ENCODE measurements around the gene FLNB.

Gene FLNB

GRCh38 chr3:58121183-58121582, 113.0 kb downstream of the FLNB start:
- peaks cover 0 to 6% of the 10 kb centered on the region in 2 donors for H3K4me1 ChIP-seq (ENCODE audit: control insufficient read depth in 2 of 2, insufficient read depth in 1 of 2, low read depth in 1 of 2, low read length in 2 of 2)
- H3K14ac ChIP-seq (ENCODE audit: low read length) = no peak overlapping the region
- no peak overlapping the region for H2BK5ac ChIP-seq (ENCODE audit: low read length)
- H3K18ac ChIP-seq (ENCODE audit: low read length) = no peak overlapping the region
- no peak overlapping the region for H4K8ac ChIP-seq (ENCODE audit: low read depth, low read length)
- H3K4me3 ChIP-seq (ENCODE audit: low read length in 2 of 2) = no peak overlapping the region
- H3K23ac ChIP-seq (ENCODE audit: low read depth, low read length, poor library complexity) = no peak overlapping the region
- peaks cover 4 to 5% of the 10 kb centered on the region in 2 donors for H3K9me3 ChIP-seq (replicated peaks in 1 of 2; ENCODE audit: control insufficient read depth in 2 of 2, insufficient read depth in 1 of 2, low read depth in 1 of 2, low read length in 2 of 2)
- H3K36me3 ChIP-seq (replicated peaks in 1 of 2; ENCODE audit: control insufficient read depth in 2 of 2, insufficient read depth in 2 of 2, low read length in 2 of 2) = peaks cover 40 to 66% of the 10 kb centered on the region in 2 donors
- no peak overlapping the region for H3K27ac ChIP-seq (replicated peaks; ENCODE audit: low read length)
- no peaks in the 10 kb centered on the region for H3K27me3 ChIP-seq (ENCODE audit: control insufficient read depth in 3 of 3, insufficient read depth in 3 of 3, low read depth in 1 of 3, low read length in 3 of 3)
- H2BK15ac ChIP-seq (ENCODE audit: low read length) = no peak overlapping the region
- no peak overlapping the region for H2AFZ ChIP-seq (ENCODE audit: low read length)
- H4K91ac ChIP-seq (ENCODE audit: low read depth, low read length, poor library complexity) = no peak overlapping the region
- H3K4me2 ChIP-seq (ENCODE audit: insufficient read depth, low read length, poor library complexity, severe bottlenecking) = no peak overlapping the region
- no peaks in the 10 kb centered on the region for H3K79me1 ChIP-seq (ENCODE audit: low read depth, low read length)
- no CpG with 5 or more reads among the region's 11 CpGs for whole genome bisulfite sequencing, 2 donors (ENCODE audit: extremely low coverage in 2 of 2, insufficient read length in 2 of 2, insufficient replicate concordance in 1 of 2)
- no peak overlapping the region for H3K4ac ChIP-seq (ENCODE audit: low read length)
- H3K9ac ChIP-seq (ENCODE audit: low read depth, low read length, poor library complexity) = no peak overlapping the region
- no peak overlapping the region for H2BK120ac ChIP-seq (ENCODE audit: low read depth, low read length)
- DNase-seq (ENCODE audit: low spot score) = no peak
- no peak overlapping the region for H2BK12ac ChIP-seq (ENCODE audit: low read length)
- no peak overlapping the region for H2AK5ac ChIP-seq (ENCODE audit: low read depth, low read length)

- Histone ChIP-seq H3K4me2 (ENCODE audit: insufficient read depth, low read length, poor library complexity, severe bottlenecking) (no peak overlapping the region), H3K79me1 (ENCODE audit: low read depth, low read length) (no peaks in the 10 kb centered on the region), H2AK5ac (ENCODE audit: low read depth, low read length) (no peak overlapping the region), H3K36me3 (replicated peaks in 1 of 2; ENCODE audit: control insufficient read depth in 2 of 2, insufficient read depth in 2 of 2, low read length in 2 of 2) (peaks cover 42 to 77% of the 10 kb centered on the region in 2 donors), H3K27me3 (ENCODE audit: control insufficient read depth in 3 of 3, insufficient read depth in 3 of 3, low read depth in 1 of 3, low read length in 3 of 3) (no peaks in the 10 kb centered on the region), H3K23ac (ENCODE audit: low read depth, low read length, poor library complexity) (no peak overlapping the region), H3K18ac (ENCODE audit: low read length) (no peak overlapping the region), H3K4me1 (ENCODE audit: control insufficient read depth in 2 of 2, insufficient read depth in 1 of 2, low read depth in 1 of 2, low read length in 2 of 2) (no peaks in the 10 kb centered on the region), H3K14ac (ENCODE audit: low read length) (no peak overlapping the region), H3K4me3 (ENCODE audit: low read length in 2 of 2) (no peak overlapping the region), H2BK5ac (ENCODE audit: low read length) (no peak overlapping the region), H2AFZ (ENCODE audit: low read length) (no peak overlapping the region), H2BK120ac (ENCODE audit: low read depth, low read length) (no peak overlapping the region), H3K9me3 (replicated peaks in 1 of 2; ENCODE audit: control insufficient read depth in 2 of 2, insufficient read depth in 1 of 2, low read depth in 1 of 2, low read length in 2 of 2) (peaks cover 4 to 7% of the 10 kb centered on the region in 2 donors), H2BK15ac (ENCODE audit: low read length) (no peak overlapping the region), H3K27ac (replicated peaks; ENCODE audit: low read length) (no peak overlapping the region), H4K91ac (ENCODE audit: low read depth, low read length, poor library complexity) (no peak overlapping the region), H2BK12ac (ENCODE audit: low read length) (no peak overlapping the region), H3K4ac (ENCODE audit: low read length) (no peak overlapping the region), H3K9ac (ENCODE audit: low read depth, low read length, poor library complexity) (no peak overlapping the region), H4K8ac (ENCODE audit: low read depth, low read length) (no peak overlapping the region)
- DNase-seq (ENCODE audit: low spot score) = no peak
- WGBS, 2 donors (ENCODE audit: extremely low coverage in 2 of 2, insufficient read length in 2 of 2, insufficient replicate concordance in 1 of 2) = no CpG with 5 or more reads among the region's 41 CpGs
These were observed 114.9 kb downstream of the FLNB start for GRCh38 chr3:58122936-58123700.

DNA sequence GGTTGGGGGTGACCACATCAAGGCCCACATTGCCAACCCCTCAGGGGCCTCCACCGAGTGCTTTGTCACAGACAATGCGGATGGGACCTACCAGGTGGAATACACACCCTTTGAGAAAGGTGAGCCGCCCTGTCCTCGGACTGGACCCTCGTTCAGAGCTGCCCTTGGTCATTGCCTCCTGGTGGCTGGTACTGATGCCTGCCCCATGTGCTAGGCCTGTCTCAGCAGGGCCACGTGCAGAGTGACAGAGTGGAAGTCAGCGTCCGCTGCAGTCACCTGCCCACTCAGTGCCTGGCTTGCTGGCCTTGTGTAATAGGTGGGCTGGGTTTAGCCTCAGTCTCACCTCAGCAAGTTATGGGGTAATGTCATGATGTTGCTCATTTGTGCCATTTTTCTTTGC, 116.2 kb downstream of the FLNB start:
- no peak for DNase-seq (ENCODE audit: low spot score)
- Histone ChIP-seq H3K18ac (ENCODE audit: low read length) (peak overlapping the region; percentile 30), H2BK12ac (ENCODE audit: low read length) (no peak overlapping the region), H3K27ac (replicated peaks; ENCODE audit: low read length) (no peak overlapping the region), H3K23ac (ENCODE audit: low read depth, low read length, poor library complexity) (peak overlapping the region; percentile 71), H3K9me3 (replicated peaks in 1 of 2; ENCODE audit: control insufficient read depth in 2 of 2, insufficient read depth in 1 of 2, low read depth in 1 of 2, low read length in 2 of 2) (peaks cover 4 to 7% of the 10 kb centered on the region in 2 donors), H3K4me3 (ENCODE audit: low read length in 2 of 2) (peak overlapping the region in 1 of 2 donors; percentile 31), H2AFZ (ENCODE audit: low read length) (no peak overlapping the region), H3K36me3 (replicated peaks in 1 of 2; ENCODE audit: control insufficient read depth in 2 of 2, insufficient read depth in 2 of 2, low read length in 2 of 2) (peaks cover 40 to 71% of the 10 kb centered on the region in 2 donors), H3K9ac (ENCODE audit: low read depth, low read length, poor library complexity) (peak overlapping the region; percentile 37), H2BK5ac (ENCODE audit: low read length) (no peak overlapping the region), H2BK15ac (ENCODE audit: low read length) (no peak overlapping the region), H4K8ac (ENCODE audit: low read depth, low read length) (no peak overlapping the region), H4K91ac (ENCODE audit: low read depth, low read length, poor library complexity) (no peak overlapping the region), H2AK5ac (ENCODE audit: low read depth, low read length) (no peak overlapping the region), H3K4ac (ENCODE audit: low read length) (no peak overlapping the region), H3K14ac (ENCODE audit: low read length) (peak overlapping the region; percentile 97), H3K79me1 (ENCODE audit: low read depth, low read length) (no peaks in the 10 kb centered on the region), H3K4me1 (ENCODE audit: control insufficient read depth in 2 of 2, insufficient read depth in 1 of 2, low read depth in 1 of 2, low read length in 2 of 2) (no peaks in the 10 kb centered on the region), H3K27me3 (ENCODE audit: control insufficient read depth in 3 of 3, insufficient read depth in 3 of 3, low read depth in 1 of 3, low read length in 3 of 3) (no peaks in the 10 kb centered on the region), H3K4me2 (ENCODE audit: insufficient read depth, low read length, poor library complexity, severe bottlenecking) (no peak overlapping the region), H2BK120ac (ENCODE audit: low read depth, low read length) (no peak overlapping the region)
- no CpG with 5 or more reads among the region's 8 CpGs for WGBS, 2 donors (ENCODE audit: extremely low coverage in 2 of 2, insufficient read length in 2 of 2, insufficient replicate concordance in 1 of 2)

DNA sequence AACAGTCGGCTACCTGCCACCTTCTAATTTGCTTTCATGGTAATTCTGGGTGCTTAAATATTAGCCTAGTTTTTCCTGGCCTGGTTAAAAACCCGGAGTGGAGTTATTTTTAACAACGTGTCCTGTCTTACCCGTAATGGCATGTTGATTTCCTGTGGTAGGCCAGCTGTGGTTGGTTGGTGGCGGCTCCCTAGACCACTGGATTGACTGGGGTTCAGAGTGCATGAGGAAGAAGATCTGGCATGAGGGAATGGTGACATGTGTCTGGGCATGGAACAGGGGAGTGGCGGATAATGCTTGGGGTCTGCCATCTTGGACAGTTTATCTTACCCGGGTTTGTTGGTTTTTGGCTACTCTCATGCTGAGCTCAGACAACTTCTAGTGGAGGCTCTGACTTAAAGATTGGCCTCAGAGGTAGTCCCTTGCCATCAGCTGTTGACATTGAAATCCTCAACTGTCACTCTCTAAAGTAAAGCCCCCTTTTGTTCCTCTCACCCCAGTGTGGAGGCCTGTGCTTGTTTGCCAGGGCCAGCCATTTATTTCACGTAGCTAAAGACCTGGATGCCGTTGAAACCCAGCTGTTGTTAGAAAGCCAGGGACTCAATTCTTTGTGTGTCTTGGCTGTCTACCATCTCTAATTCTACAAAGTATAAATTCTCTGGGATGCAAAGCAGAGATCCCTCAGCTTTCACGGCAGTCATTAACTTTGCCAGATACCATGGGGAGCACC, 121.0 kb downstream of the FLNB start:
- Histone ChIP-seq H3K27me3 (ENCODE audit: control insufficient read depth in 3 of 3, insufficient read depth in 3 of 3, low read depth in 1 of 3, low read length in 3 of 3) (no peaks in the 10 kb centered on the region), H2BK15ac (ENCODE audit: low read length) (no peak overlapping the region), H3K79me1 (ENCODE audit: low read depth, low read length) (no peaks in the 10 kb centered on the region), H2AFZ (ENCODE audit: low read length) (no peak overlapping the region), H3K4me2 (ENCODE audit: insufficient read depth, low read length, poor library complexity, severe bottlenecking) (no peak overlapping the region), H3K23ac (ENCODE audit: low read depth, low read length, poor library complexity) (no peak overlapping the region), H2BK120ac (ENCODE audit: low read depth, low read length) (no peak overlapping the region), H3K4me3 (ENCODE audit: low read length in 2 of 2) (no peak overlapping the region), H3K14ac (ENCODE audit: low read length) (no peak overlapping the region), H2BK5ac (ENCODE audit: low read length) (no peak overlapping the region), H2AK5ac (ENCODE audit: low read depth, low read length) (no peak overlapping the region), H3K36me3 (replicated peaks in 1 of 2; ENCODE audit: control insufficient read depth in 2 of 2, insufficient read depth in 2 of 2, low read length in 2 of 2) (peaks cover 26 to 50% of the 10 kb centered on the region in 2 donors), H3K18ac (ENCODE audit: low read length) (peak overlapping the region; percentile 72), H3K27ac (replicated peaks; ENCODE audit: low read length) (no peak overlapping the region), H3K4ac (ENCODE audit: low read length) (no peak overlapping the region), H3K9ac (ENCODE audit: low read depth, low read length, poor library complexity) (no peak overlapping the region), H2BK12ac (ENCODE audit: low read length) (no peak overlapping the region), H3K4me1 (ENCODE audit: control insufficient read depth in 2 of 2, insufficient read depth in 1 of 2, low read depth in 1 of 2, low read length in 2 of 2) (no peaks in the 10 kb centered on the region), H4K91ac (ENCODE audit: low read depth, low read length, poor library complexity) (no peak overlapping the region), H3K9me3 (replicated peaks in 1 of 2; ENCODE audit: control insufficient read depth in 2 of 2, insufficient read depth in 1 of 2, low read depth in 1 of 2, low read length in 2 of 2) (peaks cover 4 to 7% of the 10 kb centered on the region in 2 donors), H4K8ac (ENCODE audit: low read depth, low read length) (no peak overlapping the region)
- no CpG with 5 or more reads among the region's 10 CpGs for WGBS, 2 donors (ENCODE audit: extremely low coverage in 2 of 2, insufficient read length in 2 of 2, insufficient replicate concordance in 1 of 2)
- DNase-seq (ENCODE audit: low spot score) = no peak

Data from neuronal stem cell (in vitro differentiated cells).